Mesendoderm (in vitro differentiated cells): ENCODE measurements around the gene ARHGAP6.

Experiments
- DNase-seq: peaks from one replicate; pipeline ENCODE4 v3.0.0; 2013
- H2AK5ac ChIP-seq: 2 replicates; pipeline ENCODE4 v1.6.1; 2013; ENCODE audit warnings: low read length, inconsistent platforms
- H2BK120ac ChIP-seq: 2 replicates; pipeline ENCODE4 v1.6.1; 2013; ENCODE audit warnings: low read depth, mild to moderate bottlenecking, low read length, moderate library complexity, mixed read lengths
- H2BK15ac ChIP-seq: replicated peaks from 2 replicates; pipeline ENCODE4 v1.6.1; 2013; ENCODE audit warnings: low read depth, mild to moderate bottlenecking, moderate library complexity
- H2BK5ac ChIP-seq: 2 replicates; pipeline ENCODE4 v1.6.1; 2013; ENCODE audit warnings: low read length, inconsistent platforms
- H3K18ac ChIP-seq: 2 replicates; pipeline ENCODE4 v1.6.1; 2013; ENCODE audit warnings: mild to moderate bottlenecking, low read length, mixed read lengths
- H3K23ac ChIP-seq: one replicate; pipeline ENCODE4 v1.6.1; 2013; ENCODE audit warnings: low read length
- H3K27ac ChIP-seq: 2 replicates; pipeline ENCODE4 v1.5.1; 2013; ENCODE audit warnings: low read depth, mild to moderate bottlenecking, inconsistent platforms, low read length, moderate library complexity
- H3K27me3 ChIP-seq: 2 replicates; pipeline ENCODE4 v1.6.1; 2013; ENCODE audit warnings: low read length, control low read depth, mild to moderate bottlenecking, inconsistent platforms; ENCODE audit not compliant: insufficient read depth, poor library complexity
- H3K36me3 ChIP-seq: 2 replicates; pipeline ENCODE4 v1.6.1; 2013; ENCODE audit warnings: low read length, inconsistent platforms; ENCODE audit not compliant: control insufficient read depth, insufficient read depth
- H3K4ac ChIP-seq: one replicate; pipeline ENCODE4 v1.6.1; 2013; ENCODE audit warnings: low read depth, mild to moderate bottlenecking, low read length, moderate library complexity
- H3K4me1 ChIP-seq: 2 replicates; pipeline ENCODE4 v1.6.1; 2013; ENCODE audit warnings: low read depth, low read length, inconsistent platforms; ENCODE audit not compliant: control insufficient read depth
- H3K4me2 ChIP-seq: 2 replicates; pipeline ENCODE4 v1.6.1; 2013; ENCODE audit warnings: low read length
- H3K4me3 ChIP-seq: 2 replicates; pipeline ENCODE4 v1.5.1; 2013; ENCODE audit warnings: mild to moderate bottlenecking, low read length
- H3K56ac ChIP-seq: one replicate; pipeline ENCODE4 v1.6.1; 2013; ENCODE audit warnings: low read length
- H3K79me1 ChIP-seq: 2 replicates; pipeline ENCODE4 v1.6.1; 2013; ENCODE audit warnings: low read length, inconsistent platforms
- H3K79me2 ChIP-seq: 2 replicates; pipeline ENCODE4 v1.6.1; 2013; ENCODE audit warnings: mild to moderate bottlenecking, low read length; ENCODE audit not compliant: control insufficient read depth, insufficient read depth
- H3K9ac ChIP-seq: 2 replicates; pipeline ENCODE4 v1.6.1; 2013; ENCODE audit warnings: low read length, inconsistent platforms
- H4K5ac ChIP-seq: one replicate; pipeline ENCODE4 v1.6.1; 2013; ENCODE audit warnings: low read length
- H4K8ac ChIP-seq: one replicate; pipeline ENCODE4 v1.6.1; 2013; ENCODE audit warnings: low read depth, mild to moderate bottlenecking, control low read depth, low read length, moderate library complexity
- WGBS: extraction: QIAGEN DNeasy Blood & Tissue Kit; methylation state at CpG from one replicate; pipeline ENCODE4 v1.1.7; 2013; ENCODE audit warnings: low lambda C conversion rate, missing lambda C conversion rate; ENCODE audit not compliant: insufficient coverage; ENCODE audit errors: extremely low coverage; 5-methylcytosine and 5-hydroxymethylcytosine counted together

The ARHGAP6 gene

DNA sequence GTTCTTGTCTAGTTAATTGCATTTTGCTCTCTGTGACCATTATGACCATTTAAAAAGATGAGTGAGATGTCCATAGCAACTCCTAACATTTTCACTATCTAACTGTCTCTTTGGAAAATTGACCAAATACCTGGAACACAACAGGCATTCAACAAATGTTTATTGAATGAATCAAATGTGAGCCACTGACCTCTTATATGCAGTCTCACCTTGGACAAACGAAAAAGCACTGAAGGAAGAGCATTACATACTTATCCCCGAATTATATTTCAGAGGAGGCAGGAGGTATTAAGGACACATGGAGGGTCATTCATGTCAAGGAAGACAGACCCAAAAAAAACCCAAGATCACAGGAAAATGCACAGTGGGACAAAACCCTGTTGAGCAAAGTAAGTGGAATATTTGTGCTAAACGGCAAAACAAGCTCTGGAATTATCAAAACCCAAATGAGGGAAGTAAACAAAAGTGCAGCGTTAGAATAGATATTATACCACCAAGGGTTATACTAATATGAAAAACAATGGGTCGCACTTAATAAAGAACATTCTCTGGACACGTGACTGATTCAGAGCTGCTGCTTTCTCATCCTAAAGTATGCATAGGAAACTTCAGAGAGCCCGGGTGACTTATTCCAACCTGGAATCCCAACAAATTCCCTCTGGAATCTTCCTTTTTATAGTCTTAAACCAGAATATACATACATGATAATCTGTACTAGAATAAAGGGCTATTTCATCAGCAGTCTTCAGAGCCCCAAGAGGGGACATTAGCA is 240.6 kb downstream of the ARHGAP6 start:
- no peak overlapping the region for H4K8ac ChIP-seq
- H3K9ac ChIP-seq = no peak overlapping the region
- H3K27me3 ChIP-seq = no peaks in the 10 kb centered on the region
- H3K4me1 ChIP-seq = no peaks in the 10 kb centered on the region
- no peaks in the 10 kb centered on the region for H3K79me2 ChIP-seq
- no peak for DNase-seq
- no CpG with 5 or more reads among the region's 7 CpGs for WGBS
- H3K56ac ChIP-seq = no peak overlapping the region
- no peak overlapping the region for H3K4me2 ChIP-seq
- no peak overlapping the region for H2AK5ac ChIP-seq
- no peak overlapping the region for H2BK15ac ChIP-seq
- no peak overlapping the region for H2BK5ac ChIP-seq
- no peaks in the 10 kb centered on the region for H3K79me1 ChIP-seq
- no peaks in the 10 kb centered on the region for H3K36me3 ChIP-seq
- no peak overlapping the region for H2BK120ac ChIP-seq
- H3K4ac ChIP-seq = no peak overlapping the region
- H3K27ac ChIP-seq = no peak overlapping the region
- H4K5ac ChIP-seq = no peak overlapping the region
- no peak overlapping the region for H3K18ac ChIP-seq
- H3K23ac ChIP-seq = no peak overlapping the region
- no peak overlapping the region for H3K4me3 ChIP-seq

GRCh38 chrX:11423949-11424348 is 241.8 kb downstream of the ARHGAP6 start:
- no peak overlapping the region for H3K4ac ChIP-seq
- H3K27ac ChIP-seq = no peak overlapping the region
- no peaks in the 10 kb centered on the region for H3K27me3 ChIP-seq
- no peak overlapping the region for H4K8ac ChIP-seq
- H3K36me3 ChIP-seq = no peaks in the 10 kb centered on the region
- H3K4me1 ChIP-seq = no peaks in the 10 kb centered on the region
- H3K9ac ChIP-seq = no peak overlapping the region
- no peaks in the 10 kb centered on the region for H3K79me1 ChIP-seq
- H3K4me2 ChIP-seq = no peak overlapping the region
- H3K4me3 ChIP-seq = no peak overlapping the region
- no peak overlapping the region for H3K23ac ChIP-seq
- no peak overlapping the region for H3K18ac ChIP-seq
- no peak overlapping the region for H2AK5ac ChIP-seq
- H2BK120ac ChIP-seq = no peak overlapping the region
- DNase-seq = no peak
- no peak overlapping the region for H2BK15ac ChIP-seq
- no peak overlapping the region for H3K56ac ChIP-seq
- H3K79me2 ChIP-seq = no peaks in the 10 kb centered on the region
- WGBS = no CpG with 5 or more reads among the region's 3 CpGs
- H2BK5ac ChIP-seq = no peak overlapping the region
- H4K5ac ChIP-seq = no peak overlapping the region

DNA sequence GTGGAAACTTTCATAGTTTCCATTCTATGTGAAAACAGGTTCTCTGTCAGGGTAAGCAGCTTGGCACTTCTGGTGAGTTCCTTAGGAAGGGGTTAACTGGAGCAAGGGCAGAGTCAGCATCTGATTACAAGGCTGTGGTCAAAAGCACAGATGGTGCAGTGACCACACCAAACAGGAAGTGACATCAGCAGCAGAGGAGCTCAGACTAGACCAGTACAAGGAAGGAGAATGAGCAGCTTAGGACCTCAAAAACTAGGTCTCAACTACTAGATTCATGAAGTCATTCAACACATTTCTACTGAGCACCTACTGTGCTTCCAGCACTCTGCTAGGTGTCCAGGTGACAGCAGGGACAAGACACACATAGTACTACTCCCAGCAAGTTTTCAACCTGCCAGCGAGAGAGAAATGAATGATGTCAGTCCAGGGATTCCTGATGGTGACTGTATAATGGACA is 242.3 kb downstream of the ARHGAP6 start:
- Histone ChIP-seq H3K9ac (no peak overlapping the region), H3K4ac (no peak overlapping the region), H2BK5ac (no peak overlapping the region), H3K79me1 (no peaks in the 10 kb centered on the region), H2AK5ac (no peak overlapping the region), H4K5ac (no peak overlapping the region), H3K18ac (no peak overlapping the region), H4K8ac (no peak overlapping the region), H3K27me3 (no peaks in the 10 kb centered on the region), H2BK120ac (no peak overlapping the region), H3K27ac (no peak overlapping the region), H2BK15ac (no peak overlapping the region), H3K79me2 (no peaks in the 10 kb centered on the region), H3K56ac (no peak overlapping the region), H3K23ac (no peak overlapping the region), H3K4me1 (no peaks in the 10 kb centered on the region), H3K4me3 (no peak overlapping the region), H3K36me3 (no peaks in the 10 kb centered on the region), H3K4me2 (no peak overlapping the region)
- WGBS = no CpG with 5 or more reads among the region's 1 CpG
- peak; percentile 4 for DNase-seq

DNA sequence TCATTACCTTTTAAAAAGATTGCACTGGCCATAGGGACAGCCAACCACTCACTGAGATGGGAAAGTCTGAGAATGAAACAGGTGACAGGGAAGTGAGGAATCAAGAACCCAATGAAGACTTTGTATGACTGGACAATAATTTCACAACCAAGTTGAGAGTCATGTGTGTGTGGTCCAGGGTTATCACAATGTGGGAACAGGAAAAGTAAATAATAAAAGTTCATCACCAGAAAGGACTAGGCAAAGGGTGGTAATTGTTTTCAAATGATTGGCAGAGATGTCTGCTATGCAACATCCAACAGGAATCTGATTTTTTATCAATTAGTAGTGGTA is 243.2 kb downstream of the ARHGAP6 start:
- Histone ChIP-seq H3K36me3 (no peaks in the 10 kb centered on the region), H4K8ac (no peak overlapping the region), H3K79me2 (no peaks in the 10 kb centered on the region), H3K4me3 (no peak overlapping the region), H2BK5ac (no peak overlapping the region), H3K9ac (no peak overlapping the region), H2BK15ac (no peak overlapping the region), H2BK120ac (no peak overlapping the region), H3K23ac (no peak overlapping the region), H3K4ac (no peak overlapping the region), H4K5ac (no peak overlapping the region), H3K27ac (no peak overlapping the region), H3K4me2 (no peak overlapping the region), H3K79me1 (no peaks in the 10 kb centered on the region), H3K27me3 (no peaks in the 10 kb centered on the region), H3K18ac (no peak overlapping the region), H2AK5ac (no peak overlapping the region), H3K56ac (no peak overlapping the region), H3K4me1 (no peaks in the 10 kb centered on the region)
- DNase-seq = no peak

DNA sequence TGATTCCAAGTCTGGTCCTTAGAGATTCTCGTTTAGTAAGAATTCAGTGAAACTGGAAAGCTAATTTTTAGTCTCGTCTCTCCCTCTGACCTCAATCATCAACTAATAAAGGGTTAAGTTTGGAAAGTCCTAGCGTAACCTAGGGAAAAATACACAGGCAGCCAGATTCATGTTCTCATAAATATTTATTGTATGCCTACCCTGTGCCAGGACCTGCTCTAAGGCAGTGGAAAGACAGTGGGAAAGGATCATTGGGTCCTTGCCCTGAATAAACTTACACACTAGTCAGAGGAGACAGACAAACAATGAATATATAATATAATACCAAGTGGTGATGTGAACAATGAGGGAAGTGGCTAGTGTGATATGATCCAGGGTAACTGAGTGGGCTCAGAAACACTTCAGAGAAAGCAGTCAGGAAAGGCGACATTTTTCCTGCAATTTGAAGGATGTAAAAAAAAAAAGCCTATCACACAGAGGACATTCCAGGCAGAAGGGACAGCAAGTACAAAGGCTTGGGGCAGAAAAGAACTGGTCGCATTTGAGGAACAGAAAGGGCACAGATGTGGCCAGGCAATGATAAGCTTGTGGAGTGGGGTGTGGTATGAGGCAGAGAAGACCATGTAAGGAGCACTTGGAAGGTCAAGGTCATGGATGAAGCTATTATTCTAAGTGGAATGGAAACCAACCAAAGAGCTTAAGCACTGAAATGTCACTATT is 243.8 kb downstream of the ARHGAP6 start:
- no peak overlapping the region for H3K4me3 ChIP-seq
- no CpG with 5 or more reads among the region's 5 CpGs for WGBS
- no peak overlapping the region for H2BK5ac ChIP-seq
- no peaks in the 10 kb centered on the region for H3K27me3 ChIP-seq
- H3K4ac ChIP-seq = no peak overlapping the region
- H4K8ac ChIP-seq = no peak overlapping the region
- H2BK120ac ChIP-seq = no peak overlapping the region
- H2AK5ac ChIP-seq = no peak overlapping the region
- H3K23ac ChIP-seq = no peak overlapping the region
- no peak overlapping the region for H2BK15ac ChIP-seq
- H3K27ac ChIP-seq = no peak overlapping the region
- H3K36me3 ChIP-seq = no peaks in the 10 kb centered on the region
- no peak overlapping the region for H3K4me2 ChIP-seq
- no peak overlapping the region for H4K5ac ChIP-seq
- no peaks in the 10 kb centered on the region for H3K4me1 ChIP-seq
- no peaks in the 10 kb centered on the region for H3K79me1 ChIP-seq
- no peaks in the 10 kb centered on the region for H3K79me2 ChIP-seq
- no peak overlapping the region for H3K56ac ChIP-seq
- no peak overlapping the region for H3K18ac ChIP-seq
- H3K9ac ChIP-seq = no peak overlapping the region
- no peak for DNase-seq
